KOPT-K1 (cell line): ENCODE measurements around the gene CCS.
A peak's percentile ranks its signal among the peaks of the same experiment; 100 is the strongest.
"Not testable (repeated sequence)": the region's sequence is repeated elsewhere in the genome, so short reads cannot be mapped to it uniquely, and the experiment has no call there.

Source experiments
- H3K27ac ChIP-seq: fragments of 200-600 bp; sonication (generic); 2 replicates; pipeline ENCODE4 v1.5.1; 2016; ENCODE audit warnings: antibody characterized with exemption, mild to moderate bottlenecking, low read depth, low read length; ENCODE audit not compliant: poor library complexity, severe bottlenecking
- H3K36me3 ChIP-seq: fragments of 200-600 bp; sonication (generic); 2 replicates; pipeline ENCODE4 v1.5.1; 2017; ENCODE audit warnings: antibody characterized with exemption, mild to moderate bottlenecking, low read length, moderate library complexity; ENCODE audit not compliant: insufficient read depth
- H3K9me3 ChIP-seq: fragments of 200-600 bp; sonication (generic); 2 replicates; pipeline ENCODE4 v1.5.1; 2017; ENCODE audit warnings: antibody characterized with exemption, low read length, mild to moderate bottlenecking; ENCODE audit not compliant: insufficient read depth, poor library complexity, severe bottlenecking

Gene CCS, protein sequence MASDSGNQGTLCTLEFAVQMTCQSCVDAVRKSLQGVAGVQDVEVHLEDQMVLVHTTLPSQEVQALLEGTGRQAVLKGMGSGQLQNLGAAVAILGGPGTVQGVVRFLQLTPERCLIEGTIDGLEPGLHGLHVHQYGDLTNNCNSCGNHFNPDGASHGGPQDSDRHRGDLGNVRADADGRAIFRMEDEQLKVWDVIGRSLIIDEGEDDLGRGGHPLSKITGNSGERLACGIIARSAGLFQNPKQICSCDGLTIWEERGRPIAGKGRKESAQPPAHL

GRCh38 chr11:66592457-66593302 is at the start of gene CCS, which contains the start of gene CCDC87:
Gene CCS, plus strand, starts transcription at chr11:66593185. Its CDS starts 77 bp downstream, at chr11:66593262.
Gene CCDC87, minus strand, starts transcription at chr11:66593063. Its CDS starts 48 bp downstream, at chr11:66593015.
- Histone ChIP-seq H3K9me3 (no peaks in the 10 kb centered on the region), H3K27ac (peak within 1 kb of the TSS; percentile 67), H3K36me3 (no peaks in the 10 kb centered on the region)

GRCh38 chr11:66543263-66544107 is 49.5 kb upstream of the CCS start:
- Histone ChIP-seq H3K36me3 (peaks cover 40% of the 10 kb centered on the region), H3K9me3 (no peaks in the 10 kb centered on the region), H3K27ac (peak overlapping the region; percentile 75)

DNA sequence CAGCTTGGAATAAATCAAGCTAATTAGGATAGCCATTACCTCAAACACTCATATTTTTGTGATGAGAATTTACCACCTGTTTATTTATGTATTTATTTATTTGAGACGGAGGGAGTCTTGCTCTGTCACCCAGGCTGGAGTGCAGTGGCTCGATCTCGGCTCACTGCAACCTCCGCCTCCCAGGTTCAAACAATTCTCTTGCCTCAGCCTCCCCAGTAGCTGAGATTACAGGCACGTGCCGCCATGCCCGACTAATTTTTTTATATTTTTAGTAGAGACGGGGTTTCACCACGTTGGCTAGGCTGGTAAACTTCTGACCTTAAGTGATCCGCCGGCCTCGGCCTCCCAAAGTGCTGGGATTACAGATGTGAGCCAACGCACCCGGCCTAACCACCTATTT is 48.0 kb upstream of the CCS start:
- peak overlapping the region; percentile 75 for H3K27ac ChIP-seq
- H3K9me3 ChIP-seq, result not testable (repeated sequence)
- peaks cover 26% of the 10 kb centered on the region; the same call in 1 of the 2 replicates for H3K36me3 ChIP-seq

DNA sequence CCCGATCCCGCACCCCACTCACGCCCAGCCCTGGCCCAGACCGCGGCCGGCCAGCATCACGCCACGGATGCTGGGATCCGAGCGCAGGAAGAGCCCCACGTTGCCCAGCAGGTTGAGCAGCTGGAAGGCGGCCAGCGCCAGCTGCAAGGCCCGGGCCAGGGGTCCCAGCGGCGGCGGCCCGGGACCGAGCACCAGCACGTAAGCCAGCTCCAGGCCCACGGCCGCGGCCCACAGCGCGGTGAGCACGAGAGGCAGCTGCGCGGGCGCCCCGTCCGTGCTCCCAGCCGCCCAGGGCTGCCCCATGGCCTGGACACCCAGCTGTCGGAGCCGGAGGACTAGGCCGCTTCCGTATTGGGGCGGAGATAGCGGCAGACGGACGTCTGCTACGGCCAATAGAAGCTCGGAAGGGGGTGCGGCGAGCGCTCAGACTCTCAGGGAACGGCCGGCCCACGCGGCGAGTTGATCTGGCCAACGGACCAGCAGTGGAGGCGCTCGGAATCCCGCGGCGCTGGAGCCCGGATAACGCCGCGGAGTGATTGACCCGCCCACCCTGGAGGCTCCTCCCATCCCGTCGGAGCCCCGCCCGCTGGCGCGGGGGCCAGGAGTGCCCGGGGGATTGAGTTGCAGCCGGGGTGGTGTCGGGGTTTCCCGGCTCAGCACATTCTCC is 47.2 kb upstream of the CCS start, which contains the start of gene ZDHHC24:
ZDHHC24 (minus strand) TSS at position 348 of the 667 bp plus-strand sequence; CDS start at position 303, 45 bp downstream.
- H3K9me3 ChIP-seq, result no peaks in the 10 kb centered on the region
- peak within 1 kb of the TSS; percentile 75 for H3K27ac ChIP-seq
- peaks cover 21% of the 10 kb centered on the region; the same call in 1 of the 2 replicates for H3K36me3 ChIP-seq

GRCh38 chr11:66546368-66546965 is 46.5 kb upstream of the CCS start, which contains the start of gene ACTN3:
Gene ACTN3, plus strand, starts transcription at chr11:66546903. Its CDS starts 35 bp downstream, at chr11:66546938.
- Histone ChIP-seq H3K36me3 (peaks cover 17% of the 10 kb centered on the region; the same call in 1 of the 2 replicates), H3K9me3 (no peaks in the 10 kb centered on the region), H3K27ac (peak within 1 kb of the TSS; percentile 75)

DNA sequence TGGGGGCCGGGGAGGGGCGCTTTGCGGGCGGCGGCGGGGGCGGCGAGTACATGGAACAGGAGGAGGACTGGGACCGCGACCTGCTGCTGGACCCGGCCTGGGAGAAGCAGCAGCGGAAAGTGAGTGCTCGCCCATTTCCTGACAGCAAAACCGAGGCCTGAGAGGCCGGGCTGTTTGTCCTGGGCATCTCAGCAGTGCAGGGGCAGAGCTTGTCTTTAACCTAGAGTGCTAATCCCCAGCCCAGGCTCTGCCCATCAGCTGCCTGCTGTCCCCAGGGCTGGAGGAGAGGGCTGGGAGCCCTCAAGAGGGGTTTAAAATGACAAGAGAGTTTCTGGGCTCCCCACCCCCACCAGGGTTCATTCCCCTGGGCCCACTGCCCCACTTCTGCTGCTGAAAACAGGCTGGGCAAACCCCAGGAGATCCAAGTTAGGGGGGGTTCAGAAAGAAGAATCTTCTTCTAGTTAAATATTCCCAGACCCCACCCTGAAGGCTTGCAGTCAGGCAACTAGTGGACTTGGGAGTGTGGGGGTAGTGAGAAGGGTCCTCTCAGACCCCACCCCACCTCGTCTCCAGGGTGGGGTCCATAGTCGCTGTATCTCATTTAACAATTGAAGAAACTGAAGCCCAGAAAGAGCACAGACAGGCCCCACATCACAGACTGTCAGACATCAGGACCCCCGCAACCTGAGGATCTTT is 45.9 kb upstream of the CCS start:
- Histone ChIP-seq H3K36me3 (peaks cover 11% of the 10 kb centered on the region; the same call in 1 of the 2 replicates), H3K9me3 (no peaks in the 10 kb centered on the region), H3K27ac (no peak overlapping the region)

DNA sequence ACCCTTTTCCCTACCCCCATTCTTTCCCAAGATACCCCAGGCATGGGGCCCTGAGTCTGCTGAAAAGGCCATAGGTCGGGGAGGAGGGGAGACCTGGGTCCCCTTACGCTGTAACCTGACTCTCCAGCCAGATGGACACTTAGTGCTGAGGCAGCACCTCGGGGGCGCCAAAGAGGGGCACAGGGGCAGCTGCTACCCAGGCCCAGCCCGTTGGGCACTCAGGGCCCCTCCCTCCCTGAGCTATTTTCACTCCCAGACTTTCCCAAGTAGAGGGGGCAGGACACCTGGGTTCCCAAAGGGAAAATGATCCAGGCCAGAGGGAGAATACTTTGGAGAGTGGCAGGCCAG is 45.3 kb upstream of the CCS start:
- no peaks in the 10 kb centered on the region for H3K9me3 ChIP-seq
- no peak overlapping the region for H3K27ac ChIP-seq
- 0 out of 2 replicates have a peak, but pooled peaks cover 6% of the 10 kb centered on the region for H3K36me3 ChIP-seq

GRCh38 chr11:66548041-66548440 is 44.9 kb upstream of the CCS start:
- Histone ChIP-seq H3K36me3 (0 out of 2 replicates have a peak, but pooled peaks cover 2% of the 10 kb centered on the region), H3K27ac (no peak overlapping the region), H3K9me3 (no peaks in the 10 kb centered on the region)

- Histone ChIP-seq H3K36me3 (no peaks in the 10 kb centered on the region), H3K27ac (no peak overlapping the region), H3K9me3 (no peaks in the 10 kb centered on the region)
Measured at GRCh38 chr11:66548774-66549630, 44.0 kb upstream of the CCS start.

- no peak overlapping the region for H3K27ac ChIP-seq
- no peaks in the 10 kb centered on the region for H3K9me3 ChIP-seq
- H3K36me3 ChIP-seq, result no peaks in the 10 kb centered on the region
Measured at GRCh38 chr11:66549696-66550095, 43.3 kb upstream of the CCS start.

- Histone ChIP-seq H3K27ac (no peak overlapping the region), H3K9me3 (no peaks in the 10 kb centered on the region)
Measured at GRCh38 chr11:66550887-66551286, 42.1 kb upstream of the CCS start.

DNA sequence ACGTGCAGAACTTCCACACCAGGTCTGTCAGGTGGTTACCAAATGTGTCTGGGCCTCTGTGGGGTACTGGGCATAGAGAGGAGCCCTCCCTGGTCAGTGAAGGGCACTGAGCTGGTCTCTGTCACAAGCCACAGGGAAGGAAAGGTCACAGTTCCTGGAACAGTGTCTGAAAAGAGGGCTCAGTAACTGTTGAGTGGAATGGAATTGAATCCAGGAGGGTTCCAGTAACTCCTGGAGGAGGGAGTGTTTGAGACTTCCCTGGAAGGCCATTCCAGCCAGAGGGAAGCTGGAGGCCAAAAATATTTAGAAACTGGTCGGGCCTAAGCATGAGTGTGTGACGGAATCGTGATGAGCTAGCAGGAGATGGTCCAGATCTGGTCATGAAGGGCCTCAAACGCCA is 38.4 kb upstream of the CCS start:
- Histone ChIP-seq H3K9me3 (no peaks in the 10 kb centered on the region), H3K27ac (no peak overlapping the region), H3K36me3 (no peaks in the 10 kb centered on the region)

More at GRCh38 chr11:66550887-66551286, 42.1 kb upstream of the CCS start:
- H3K36me3 ChIP-seq, result no peaks in the 10 kb centered on the region

- Histone ChIP-seq H3K27ac (no peak overlapping the region), H3K36me3 (no peaks in the 10 kb centered on the region), H3K9me3 (no peaks in the 10 kb centered on the region)
Measured at GRCh38 chr11:66555416-66555815, 37.6 kb upstream of the CCS start.
